Calu3 (cell line): Measurements from ENCODE around the gene RIMBP2. TPM values are rescaled to one million over a fixed set of nuclear protein-coding genes. Genes with fewer than 3 reads are reported as not detected.

Source experiments
- BruUV-seq: library from RNA; stranded (reverse); fragments of 400-500 nt; replicated peaks from 2 replicates; lab custom pipeline; 2021; lab: Mats Ljungman, UMichigan
- CTCF ChIA-PET: fragments of 300-600 bp; sonication (Branson Sonifier 250); formaldehyde crosslinking; loops from one replicate; lab custom pipeline; 2022; ENCODE audit warnings: antibody characterized with exemption; lab: Charles Lee
- DNase-seq: peaks from one replicate; pipeline ENCODE4 v3.0.0; 2022
- H3K27ac Mint-ChIP-seq: one replicate; pipeline ENCODE4 v1.8.0; 2022; ENCODE audit warnings: mixed read lengths; ENCODE audit not compliant: unreplicated experiment
- H3K27me3 Mint-ChIP-seq: one replicate; pipeline ENCODE4 v1.8.0; 2022; ENCODE audit warnings: mixed read lengths; ENCODE audit not compliant: unreplicated experiment
- H3K36me3 Mint-ChIP-seq: one replicate; pipeline ENCODE4 v1.8.0; 2022; ENCODE audit warnings: mild to moderate bottlenecking, moderate library complexity, mixed read lengths; ENCODE audit not compliant: insufficient read depth, unreplicated experiment
- H3K4me1 Mint-ChIP-seq: one replicate; pipeline ENCODE4 v1.8.0; 2022; ENCODE audit warnings: mild to moderate bottlenecking, low read depth, mixed read lengths; ENCODE audit not compliant: unreplicated experiment
- H3K4me3 Mint-ChIP-seq: one replicate; pipeline ENCODE4 v1.8.0; 2022; ENCODE audit warnings: mild to moderate bottlenecking, low read depth, moderate library complexity, mixed read lengths; ENCODE audit not compliant: unreplicated experiment
- H3K9me3 Mint-ChIP-seq: one replicate; pipeline ENCODE4 v1.8.0; 2022; ENCODE audit warnings: low read depth, mixed read lengths; ENCODE audit not compliant: unreplicated experiment
- intact Hi-C: fragments of 100-400 bp; cut with micrococcal nuclease; formaldehyde crosslinking; loops from one replicate; pipeline ENCODE4 v1.10.0; 2022; ENCODE audit not compliant: unreplicated experiment
- total RNA-seq: library from RNA; stranded (reverse); gene quantifications from 2 replicates; pipeline ENCODE4 v1.2.3, GENCODE V29; 2022
- TF ChIP-seq, protein P1 (sequence below): fragments of 200-600 bp; IDR thresholded peaks from one replicate; pipeline ENCODE4 v1.8.0; 2022; ENCODE audit warnings: antibody characterized with exemption; ENCODE audit not compliant: unreplicated experiment

RIMBP2 gene
- total RNA-seq, 1 experiment from 2014 or later, result 6.1 TPM

DNA sequence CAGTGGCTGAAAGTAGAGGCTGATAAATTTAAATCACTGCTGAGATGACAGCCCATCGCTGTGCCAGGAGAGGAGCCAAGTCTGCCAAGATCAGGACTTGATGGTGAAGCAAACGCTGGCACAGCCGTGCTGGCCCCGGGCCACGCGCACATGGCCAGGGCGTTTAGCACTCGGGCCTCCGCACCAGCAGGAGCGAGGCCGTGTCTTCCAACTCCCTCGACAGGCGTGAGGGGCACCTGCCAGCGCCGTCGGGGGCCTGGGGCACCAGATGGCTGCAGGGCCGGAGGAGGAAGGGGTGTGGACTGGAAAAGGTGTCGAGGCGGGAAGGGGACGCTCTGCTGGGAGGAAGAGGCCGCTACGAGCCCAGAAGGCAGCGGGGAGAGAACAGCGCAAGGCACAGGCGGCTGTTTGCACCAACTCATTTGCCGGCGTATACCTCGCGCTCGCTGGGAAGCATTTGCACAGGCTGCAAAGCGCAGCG lies 29.5 kb downstream of the RIMBP2 start:
- Mint-ChIP-seq H3K4me1 (no peaks in the 10 kb centered on the region), H3K4me3 (no peak overlapping the region), H3K27ac (no peak overlapping the region), H3K9me3 (peaks cover 3% of the 10 kb centered on the region), H3K27me3 (peaks cover 25% of the 10 kb centered on the region), H3K36me3 (no peaks in the 10 kb centered on the region)
- TF ChIP-seq, protein P1, sequence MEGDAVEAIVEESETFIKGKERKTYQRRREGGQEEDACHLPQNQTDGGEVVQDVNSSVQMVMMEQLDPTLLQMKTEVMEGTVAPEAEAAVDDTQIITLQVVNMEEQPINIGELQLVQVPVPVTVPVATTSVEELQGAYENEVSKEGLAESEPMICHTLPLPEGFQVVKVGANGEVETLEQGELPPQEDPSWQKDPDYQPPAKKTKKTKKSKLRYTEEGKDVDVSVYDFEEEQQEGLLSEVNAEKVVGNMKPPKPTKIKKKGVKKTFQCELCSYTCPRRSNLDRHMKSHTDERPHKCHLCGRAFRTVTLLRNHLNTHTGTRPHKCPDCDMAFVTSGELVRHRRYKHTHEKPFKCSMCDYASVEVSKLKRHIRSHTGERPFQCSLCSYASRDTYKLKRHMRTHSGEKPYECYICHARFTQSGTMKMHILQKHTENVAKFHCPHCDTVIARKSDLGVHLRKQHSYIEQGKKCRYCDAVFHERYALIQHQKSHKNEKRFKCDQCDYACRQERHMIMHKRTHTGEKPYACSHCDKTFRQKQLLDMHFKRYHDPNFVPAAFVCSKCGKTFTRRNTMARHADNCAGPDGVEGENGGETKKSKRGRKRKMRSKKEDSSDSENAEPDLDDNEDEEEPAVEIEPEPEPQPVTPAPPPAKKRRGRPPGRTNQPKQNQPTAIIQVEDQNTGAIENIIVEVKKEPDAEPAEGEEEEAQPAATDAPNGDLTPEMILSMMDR, result no peak
- DNase-seq, result no peak
- CTCF ChIA-PET, result no interaction called here
- BruUV-seq, result no TSS peak
- intact Hi-C loops, result no loop called here

DNA sequence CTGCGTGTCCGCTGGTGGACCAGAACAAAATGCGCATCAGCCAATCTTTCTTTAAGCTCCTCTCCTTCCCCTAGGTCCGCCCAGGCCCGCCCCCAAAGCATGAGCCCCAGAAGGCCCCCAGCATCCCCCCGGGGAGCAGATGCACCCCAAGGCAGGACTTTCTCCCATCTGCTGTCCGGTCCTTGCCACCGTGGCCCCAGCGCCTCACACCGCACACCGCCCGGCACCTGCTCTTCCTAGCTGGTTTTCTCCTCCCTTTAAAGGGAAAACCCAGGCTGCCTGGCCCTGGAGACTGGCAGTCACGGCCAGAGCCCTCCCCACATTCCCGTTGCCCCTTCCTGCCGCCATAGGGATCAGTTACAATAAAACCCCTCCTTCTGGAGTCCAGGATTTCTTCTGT lies 30.2 kb downstream of the RIMBP2 start:
- Mint-ChIP-seq H3K27me3 (peaks cover 25% of the 10 kb centered on the region), H3K36me3 (no peaks in the 10 kb centered on the region), H3K27ac (no peak overlapping the region), H3K4me3 (no peak overlapping the region), H3K9me3 (peaks cover 3% of the 10 kb centered on the region), H3K4me1 (no peaks in the 10 kb centered on the region)
- BruUV-seq, result no TSS peak
- DNase-seq, result no peak
- intact Hi-C loops, result no loop called here
- TF ChIP-seq, protein P1, result no peak
- CTCF ChIA-PET, result no interaction called here

DNA sequence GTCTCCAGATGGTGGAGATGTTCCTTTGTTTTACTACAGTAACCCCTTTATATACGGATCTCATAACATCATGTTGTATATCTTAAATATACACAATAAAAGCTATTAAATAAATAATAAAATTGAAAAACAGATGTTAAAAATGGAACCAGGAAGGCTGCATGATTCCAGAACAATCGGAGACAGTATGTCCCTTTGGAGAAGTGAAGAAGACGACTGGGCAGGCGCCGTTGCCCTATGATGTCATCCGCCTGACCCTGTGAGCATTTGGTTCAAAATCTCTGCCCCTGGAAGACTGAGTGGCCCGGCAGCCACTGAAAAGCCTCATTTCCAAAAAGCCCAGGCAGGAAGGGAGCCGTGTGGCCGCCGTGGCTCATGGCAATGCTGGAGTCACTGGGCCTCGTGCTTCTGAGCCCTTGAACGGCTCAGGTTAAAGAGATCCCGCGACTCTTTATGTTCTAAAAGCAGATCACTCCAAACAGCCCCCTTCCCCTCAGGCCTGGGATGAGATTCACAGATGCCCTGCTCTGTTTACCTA lies 30.8 kb downstream of the RIMBP2 start:
- intact Hi-C loops, result no loop called here
- BruUV-seq, result no TSS peak
- Mint-ChIP-seq H3K9me3 (peaks cover 3% of the 10 kb centered on the region), H3K4me1 (no peaks in the 10 kb centered on the region), H3K4me3 (no peak overlapping the region), H3K27me3 (peaks cover 25% of the 10 kb centered on the region), H3K36me3 (no peaks in the 10 kb centered on the region), H3K27ac (no peak overlapping the region)
- TF ChIP-seq, protein P1, result no peak
- no peak for DNase-seq
- CTCF ChIA-PET, result no interaction called here

DNA sequence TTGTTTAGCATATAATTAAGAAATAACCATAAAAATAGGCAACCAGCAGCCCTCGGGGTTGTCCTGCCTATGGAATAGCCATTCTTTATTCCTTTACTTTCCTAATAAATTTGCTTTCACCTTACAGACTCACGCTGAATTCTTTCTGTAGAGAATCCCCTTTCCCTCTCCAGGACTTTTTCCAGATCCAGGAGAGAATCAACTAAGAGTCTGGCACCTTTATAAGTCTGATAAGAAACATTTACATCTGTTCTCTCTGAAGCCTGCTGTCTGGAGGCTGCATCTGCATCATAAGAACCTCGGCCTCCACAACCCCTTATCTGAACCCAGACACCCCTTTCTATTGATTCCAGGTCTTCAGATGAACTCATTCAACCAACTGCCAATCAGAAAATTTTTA lies 32.3 kb downstream of the RIMBP2 start:
- DNase-seq, result no peak
- Mint-ChIP-seq H3K27ac (no peak overlapping the region), H3K4me3 (no peak overlapping the region), H3K9me3 (peaks cover 3% of the 10 kb centered on the region), H3K36me3 (no peaks in the 10 kb centered on the region), H3K4me1 (no peaks in the 10 kb centered on the region), H3K27me3 (peaks cover 25% of the 10 kb centered on the region)
- no TSS peak for BruUV-seq
- intact Hi-C loops, result no loop called here
- TF ChIP-seq, protein P1, result no peak
- CTCF ChIA-PET, result no interaction called here
